ENCODE data around the gene GLCE. TPM values are rescaled to one million over a fixed set of nuclear protein-coding genes. Genes with fewer than 3 reads are reported as not detected.

Gene GLCE
- 1 to 10 TPM; 4.8 to 6.6 (median 5.6) TPM for total RNA-seq

- H3K4me1 ChIP-seq = peaks cover 6 to 8% of the 10 kb centered on the region in 2 donors
- H3K9me3 ChIP-seq = no peaks in the 10 kb centered on the region
- peak within 1 kb of the TSS; percentile 79 to 98 (median 94) for H3K4me3 ChIP-seq
- in situ Hi-C loops (cut with MboI; ENCODE audit: low sequenced_read_pairs in 4 of 4) = no loop called here
- intact Hi-C loops (cut with DNase I; ENCODE audit: low total_unique reads) = loop anchor here (1.0 to 5.0 kb wide), 6 partner anchors 62 to 292 kb away; partner anchors contain the start of genes KIF23 and RPLP1
- TF ChIP-seq POLR2A (IDR thresholded peaks at IDR 0.05) = peak; percentile 72 to 77
- no peak for TF ChIP-seq CTCF (IDR thresholded peaks at IDR 0.05 in 4 of 5, conservative IDR thresholded peaks at IDR 0.05 in 1 of 5)
- no peaks in the 10 kb centered on the region for H3K27me3 ChIP-seq
- peak within 1 kb of the TSS; percentile 78 to 89 (median 86) for H3K27ac ChIP-seq
- H3K36me3 ChIP-seq = no peaks in the 10 kb centered on the region
- ATAC-seq (peak; percentile 93 to 96), DNase-seq (peak; percentile 87 to 92)
Measured at GRCh38 chr15:69160141-69160993, at the start of gene GLCE. Gene GLCE (plus strand): TSS chr15:69160635. CDS start chr15:69255807, 95,172 bp downstream.

GRCh38 chr15:69114331-69114928, 46.0 kb upstream of the GLCE start:
- ATAC-seq = no peak
- H3K27ac ChIP-seq = no peak overlapping the region
- TF ChIP-seq CTCF (IDR thresholded peaks at IDR 0.05 in 4 of 5, conservative IDR thresholded peaks at IDR 0.05 in 1 of 5) = no peak
- no peak for TF ChIP-seq POLR2A (IDR thresholded peaks at IDR 0.05)

GRCh38 chr15:69115031-69115430, 45.4 kb upstream of the GLCE start:
- Histone ChIP-seq H3K9me3 (no peaks in the 10 kb centered on the region), H3K4me1 (no peaks in the 10 kb centered on the region), H3K4me3 (no peak overlapping the region), H3K36me3 (no peaks in the 10 kb centered on the region), H3K27ac (no peak overlapping the region), H3K27me3 (peaks cover 0 to 16% (median 12%) of the 10 kb centered on the region in 3 donors)
- intact Hi-C loops (cut with DNase I; ENCODE audit: low total_unique reads) (no loop called here), in situ Hi-C loops (cut with MboI; ENCODE audit: low sequenced_read_pairs in 4 of 4) (no loop called here)
- TF ChIP-seq POLR2A (IDR thresholded peaks at IDR 0.05) (no peak), CTCF (IDR thresholded peaks at IDR 0.05 in 4 of 5, conservative IDR thresholded peaks at IDR 0.05 in 1 of 5) (no peak)
- DNase-seq (no peak), ATAC-seq (no peak)

More at GRCh38 chr15:69114331-69114928, 46.0 kb upstream of the GLCE start:
- peaks cover 0 to 16% (median 12%) of the 10 kb centered on the region in 3 donors for H3K27me3 ChIP-seq
- no peak overlapping the region for H3K4me3 ChIP-seq
- no peaks in the 10 kb centered on the region for H3K4me1 ChIP-seq
- DNase-seq = no peak
- intact Hi-C loops (cut with DNase I; ENCODE audit: low total_unique reads) = no loop called here
- in situ Hi-C loops (cut with MboI; ENCODE audit: low sequenced_read_pairs in 4 of 4) = no loop called here
- no peaks in the 10 kb centered on the region for H3K36me3 ChIP-seq
- no peaks in the 10 kb centered on the region for H3K9me3 ChIP-seq

- H3K4me3 ChIP-seq = no peak overlapping the region
- H3K27me3 ChIP-seq = peaks cover 0 to 16% (median 12%) of the 10 kb centered on the region in 3 donors
- no peak overlapping the region for H3K27ac ChIP-seq
- TF ChIP-seq CTCF (IDR thresholded peaks at IDR 0.05 in 4 of 5, conservative IDR thresholded peaks at IDR 0.05 in 1 of 5) (no peak), POLR2A (IDR thresholded peaks at IDR 0.05) (no peak)
- intact Hi-C loops (cut with DNase I; ENCODE audit: low total_unique reads) (no loop called here), in situ Hi-C loops (cut with MboI; ENCODE audit: low sequenced_read_pairs in 4 of 4) (no loop called here)
- no peaks in the 10 kb centered on the region for H3K9me3 ChIP-seq
- ATAC-seq = no peak
- no peak for DNase-seq
- H3K4me1 ChIP-seq = no peaks in the 10 kb centered on the region
- H3K36me3 ChIP-seq = no peaks in the 10 kb centered on the region
Measured at GRCh38 chr15:69116391-69116790, 44.0 kb upstream of the GLCE start.
